Activated naive CD8-positive, alpha-beta T cell (primary cell): Measurements from ENCODE around the gene SCAPER.
A peak's percentile ranks its signal among the peaks of the same experiment; 100 is the strongest.
"Not testable (repeated sequence)": the region's sequence is repeated elsewhere in the genome, so short reads cannot be mapped to it uniquely, and the experiment has no call there.

Experiments
- H3K27ac Mint-ChIP-seq: one replicate; pipeline ENCODE4 v1.8.0; 2021; ENCODE audit warnings: mixed read lengths
- H3K27me3 Mint-ChIP-seq: one replicate; pipeline ENCODE4 v1.8.0; 2021; ENCODE audit warnings: mixed read lengths
- H3K36me3 Mint-ChIP-seq: one replicate; pipeline ENCODE4 v1.8.0; 2021; ENCODE audit warnings: mixed read lengths
- H3K4me1 Mint-ChIP-seq: one replicate; pipeline ENCODE4 v1.8.0; 2021; ENCODE audit warnings: low read depth, mixed read lengths
- H3K4me3 Mint-ChIP-seq: one replicate; pipeline ENCODE4 v1.8.0; 2021; ENCODE audit warnings: mild to moderate bottlenecking, mixed read lengths
- H3K9me3 Mint-ChIP-seq: one replicate; pipeline ENCODE4 v1.8.0; 2021; ENCODE audit warnings: low read depth, mixed read lengths

SCAPER gene

DNA sequence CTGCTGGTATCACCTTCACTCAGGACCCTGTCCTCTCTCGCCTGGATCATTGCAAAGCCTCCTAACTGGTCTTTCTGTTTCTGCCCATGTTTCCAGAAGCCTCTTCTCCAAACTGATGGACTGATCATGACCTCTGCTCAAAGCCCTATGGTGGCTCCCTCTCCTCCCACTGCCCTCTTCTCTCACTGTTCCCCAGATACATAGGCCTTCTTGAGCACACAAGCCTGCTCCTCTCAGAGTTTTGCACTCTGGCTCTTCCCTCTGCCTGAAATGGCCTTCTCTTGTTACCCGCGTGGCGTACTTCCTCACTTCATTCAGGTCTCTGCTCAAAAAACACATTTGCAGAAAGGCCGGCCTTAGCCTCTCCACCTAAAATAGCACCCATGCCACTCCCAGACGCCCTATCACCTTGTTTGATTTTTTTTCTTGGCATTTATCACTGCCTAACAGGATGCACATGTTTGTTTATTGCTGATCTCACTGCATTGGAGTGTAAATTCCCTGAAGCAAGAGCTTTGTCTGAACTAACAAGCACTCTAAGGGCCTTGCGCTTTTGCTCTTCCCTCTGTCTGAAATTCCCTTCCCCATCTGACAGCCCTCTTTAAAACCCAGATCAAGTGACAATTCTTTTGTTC is 592.5 kb downstream of the SCAPER start:
- peak overlapping the region; percentile 30 for H3K4me3 Mint-ChIP-seq
- H3K9me3 Mint-ChIP-seq = no peaks in the 10 kb centered on the region
- no peaks in the 10 kb centered on the region for H3K36me3 Mint-ChIP-seq
- H3K27me3 Mint-ChIP-seq = peaks cover 3% of the 10 kb centered on the region
- no peak overlapping the region for H3K27ac Mint-ChIP-seq
- peaks cover 33% of the 10 kb centered on the region for H3K4me1 Mint-ChIP-seq

DNA sequence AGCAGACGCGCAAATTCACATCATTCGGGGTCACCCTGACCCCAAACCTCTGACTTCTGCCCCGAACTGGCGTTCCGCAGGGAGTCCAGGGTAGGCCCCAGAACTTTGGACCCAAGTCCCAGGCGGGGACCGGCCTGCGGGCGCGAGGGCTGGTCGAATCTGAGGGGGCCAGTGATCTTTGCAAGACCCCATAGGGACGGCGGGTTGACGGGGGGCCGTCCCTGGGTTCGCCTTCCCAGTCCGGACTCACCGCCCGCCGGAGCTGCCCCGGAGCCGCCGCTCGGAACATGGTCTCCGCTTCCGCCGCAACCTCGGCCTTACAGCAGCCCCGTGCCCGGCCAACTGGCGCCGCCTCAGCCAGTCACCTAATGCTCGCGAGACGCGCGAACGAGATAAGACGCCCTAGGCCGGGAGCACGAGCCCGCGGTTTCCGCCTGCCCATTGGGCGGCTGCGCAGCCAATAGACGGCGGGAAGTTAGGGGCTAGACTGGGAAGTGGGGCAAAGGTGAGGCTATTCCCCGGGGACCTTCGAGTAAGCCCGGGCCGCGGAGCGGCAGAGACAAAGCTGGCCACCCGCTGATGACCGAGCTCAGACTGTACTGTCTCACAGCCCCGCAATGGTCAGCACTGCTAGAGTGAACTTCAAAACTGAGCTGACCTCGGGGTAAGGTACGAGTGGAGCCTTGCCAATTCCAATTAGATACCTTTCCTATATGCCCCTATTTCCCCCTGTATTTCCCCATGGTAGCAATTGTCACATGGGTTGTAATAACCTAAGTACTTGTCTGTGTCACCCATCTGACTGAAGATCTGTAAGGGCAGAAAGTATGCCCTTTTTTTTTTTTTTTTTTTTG is 593.8 kb downstream of the SCAPER start, which contains the start of gene ETFA:
Gene ETFA, minus strand, starts transcription at position 370 of the 854 bp plus-strand sequence. Its CDS starts 81 bp downstream, at position 289.
- H3K36me3 Mint-ChIP-seq = no peaks in the 10 kb centered on the region
- no peaks in the 10 kb centered on the region for H3K9me3 Mint-ChIP-seq
- peak within 1 kb of the TSS; percentile 92 for H3K4me3 Mint-ChIP-seq
- H3K4me1 Mint-ChIP-seq = peaks cover 36% of the 10 kb centered on the region
- H3K27me3 Mint-ChIP-seq = no peaks in the 10 kb centered on the region
- peak within 1 kb of the TSS; percentile 80 for H3K27ac Mint-ChIP-seq

DNA sequence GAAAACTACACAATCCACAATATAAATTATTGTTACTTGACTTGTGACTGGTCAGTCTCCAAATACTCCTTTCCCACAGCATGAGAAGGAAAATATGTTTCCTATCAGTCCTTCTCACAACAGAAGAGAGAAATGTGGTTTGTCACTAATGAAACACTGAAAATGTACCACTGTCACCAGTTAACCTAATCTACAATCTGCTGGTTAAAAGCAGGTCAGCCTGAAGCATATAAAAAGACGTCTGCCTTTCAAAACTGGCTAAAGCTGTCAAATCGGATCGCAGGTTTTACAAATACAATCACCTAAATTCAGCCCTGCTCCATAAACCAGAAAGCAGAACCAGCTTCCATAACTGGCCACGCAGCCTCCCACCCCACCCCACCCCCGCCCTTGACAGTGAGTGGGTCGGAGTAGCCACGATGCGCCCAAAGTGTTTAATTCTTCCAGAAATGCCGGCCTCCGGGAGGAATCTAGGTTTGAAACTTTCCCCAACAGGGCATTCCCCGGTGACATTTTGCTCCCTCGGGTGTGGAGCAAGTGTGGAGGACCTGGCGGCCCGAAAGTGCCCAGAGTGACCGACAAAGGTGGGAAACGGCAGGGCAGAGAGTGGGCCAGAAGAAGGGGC is 594.6 kb downstream of the SCAPER start:
- Mint-ChIP-seq H3K4me1 (peaks cover 41% of the 10 kb centered on the region), H3K4me3 (peak overlapping the region; percentile 92), H3K9me3 (no peaks in the 10 kb centered on the region), H3K27ac (peak overlapping the region; percentile 80), H3K27me3 (no peaks in the 10 kb centered on the region), H3K36me3 (peaks cover 2% of the 10 kb centered on the region)

DNA sequence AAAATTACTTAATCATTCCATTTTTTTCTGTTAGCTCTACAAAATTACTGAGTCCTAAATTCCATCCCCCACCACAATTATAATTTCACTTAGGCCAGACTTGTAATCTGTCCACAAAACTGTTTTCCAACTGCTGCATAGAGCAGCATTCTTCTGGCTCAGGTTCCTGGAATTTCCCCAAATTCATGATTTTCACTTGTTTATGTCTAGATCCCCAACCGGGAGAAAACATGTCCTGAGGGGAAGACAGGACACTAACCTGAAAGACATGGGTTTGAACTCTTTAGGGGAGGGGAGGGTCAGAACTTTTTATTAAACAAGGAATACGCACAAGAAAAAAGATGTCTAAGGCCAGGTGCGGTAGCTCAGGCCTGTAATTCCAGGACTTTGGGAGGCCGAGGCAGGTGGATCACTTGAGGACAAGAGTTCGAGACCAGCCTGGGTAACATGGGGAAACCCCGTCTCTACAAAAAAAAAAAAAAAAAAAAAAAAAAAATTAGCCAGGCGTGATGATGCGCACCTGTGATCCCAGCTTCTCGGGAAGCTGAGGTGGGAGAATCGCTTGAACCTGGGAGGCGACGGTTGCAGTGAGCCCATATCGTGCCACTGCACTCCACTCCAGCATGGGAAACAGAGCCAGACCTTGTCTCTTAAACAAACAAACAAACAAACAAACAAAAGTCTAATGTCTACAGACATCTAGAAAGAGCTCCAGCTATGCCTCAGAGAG is 595.4 kb downstream of the SCAPER start:
- no peak overlapping the region for H3K27ac Mint-ChIP-seq
- no peaks in the 10 kb centered on the region for H3K27me3 Mint-ChIP-seq
- H3K9me3 Mint-ChIP-seq = peaks cover 5% of the 10 kb centered on the region
- H3K36me3 Mint-ChIP-seq = peaks cover 7% of the 10 kb centered on the region
- H3K4me1 Mint-ChIP-seq = peaks cover 48% of the 10 kb centered on the region
- H3K4me3 Mint-ChIP-seq = peak overlapping the region; percentile 92

- peaks cover 7% of the 10 kb centered on the region for H3K36me3 Mint-ChIP-seq
- peaks cover 5% of the 10 kb centered on the region for H3K9me3 Mint-ChIP-seq
- H3K27me3 Mint-ChIP-seq = no peaks in the 10 kb centered on the region
- no peak overlapping the region for H3K4me3 Mint-ChIP-seq
- H3K27ac Mint-ChIP-seq = no peak overlapping the region
- H3K4me1 Mint-ChIP-seq = peaks cover 43% of the 10 kb centered on the region
Measured at GRCh38 chr15:76303909-76304308, 601.2 kb downstream of the SCAPER start.

DNA sequence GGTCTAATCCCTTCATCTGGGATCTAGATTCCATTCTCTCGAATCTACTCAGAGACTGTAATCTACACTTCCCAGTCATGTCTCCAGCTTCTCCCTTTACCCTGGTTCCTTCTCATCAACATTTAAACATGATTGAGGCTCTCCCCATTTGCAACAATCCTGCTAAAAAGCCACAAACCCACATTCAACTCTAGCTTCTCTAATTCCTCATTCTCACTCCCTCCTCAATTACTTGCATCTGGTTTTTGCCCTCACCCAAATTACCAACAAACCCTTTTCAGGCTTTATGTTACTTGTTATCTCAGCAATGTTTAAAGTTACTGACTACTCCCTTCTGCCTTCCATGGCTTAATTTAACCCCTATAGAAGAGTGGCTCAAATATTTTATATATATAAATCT is 605.4 kb downstream of the SCAPER start:
- Mint-ChIP-seq H3K27me3 (no peaks in the 10 kb centered on the region), H3K9me3 (no peaks in the 10 kb centered on the region), H3K4me1 (peaks cover 29% of the 10 kb centered on the region), H3K36me3 (no peaks in the 10 kb centered on the region), H3K27ac (no peak overlapping the region), H3K4me3 (no peak overlapping the region)

DNA sequence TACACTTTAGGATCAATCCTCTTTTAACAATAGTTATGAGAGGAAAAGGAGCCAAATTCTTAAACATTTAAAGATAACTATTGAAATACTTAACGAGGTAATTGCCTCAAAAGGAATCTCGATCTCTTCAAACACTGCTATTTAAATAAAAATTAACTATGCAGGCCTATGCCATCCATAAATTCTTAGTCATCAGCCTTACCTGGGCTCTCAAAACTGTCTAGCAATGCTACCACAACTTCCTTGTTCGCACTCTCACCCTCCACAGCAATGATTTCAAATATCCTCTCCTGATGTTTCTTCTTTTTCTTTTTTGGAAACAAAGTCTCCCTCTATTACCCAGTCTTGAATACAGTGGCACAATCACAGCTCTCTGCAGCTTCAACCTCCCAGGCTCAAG is 606.2 kb downstream of the SCAPER start:
- Mint-ChIP-seq H3K27me3 (no peaks in the 10 kb centered on the region), H3K9me3 (no peaks in the 10 kb centered on the region), H3K4me1 (peaks cover 34% of the 10 kb centered on the region), H3K27ac (no peak overlapping the region), H3K4me3 (no peak overlapping the region), H3K36me3 (no peaks in the 10 kb centered on the region)

DNA sequence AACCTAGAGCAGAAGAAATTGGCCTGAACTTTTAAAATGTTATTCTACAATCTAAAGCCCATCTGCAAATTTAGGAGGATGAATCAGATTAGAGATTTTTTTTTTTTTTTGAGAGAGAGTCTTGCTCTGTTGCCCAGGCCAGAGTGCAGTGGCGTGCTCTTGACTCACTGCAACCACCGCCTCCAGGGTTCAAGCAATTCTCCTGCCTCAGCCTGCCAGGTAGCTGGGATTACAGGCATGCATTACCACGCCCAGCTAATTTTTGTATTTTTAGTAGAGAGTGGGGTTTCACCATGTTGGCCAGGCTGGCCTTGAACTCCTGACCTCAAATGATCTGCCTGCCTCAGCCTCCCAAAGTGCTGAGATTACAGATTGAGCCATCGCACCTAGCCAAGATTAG is 607.2 kb downstream of the SCAPER start:
- not testable (repeated sequence) for H3K27ac Mint-ChIP-seq, H3K9me3 Mint-ChIP-seq, H3K4me3 Mint-ChIP-seq, H3K36me3 Mint-ChIP-seq, H3K27me3 Mint-ChIP-seq
- H3K4me1 Mint-ChIP-seq = peaks cover 39% of the 10 kb centered on the region
